ENCODE data around the gene GALNT9. TPM values are rescaled to one million over a fixed set of nuclear protein-coding genes. Genes with fewer than 3 reads are reported as not detected.
"Not testable (repeated sequence)": the region's sequence is repeated elsewhere in the genome, so short reads cannot be mapped to it uniquely, and the experiment has no call there.

GALNT9 gene
- total RNA-seq, 1 experiment from 2014 or later: 0.44 TPM

- H3K27me3 ChIP-seq (ENCODE audit: low read length): peaks cover 8% of the 10 kb centered on the region; the same call in 1 of the 2 replicates
- no peaks in the 10 kb centered on the region for H3K36me3 ChIP-seq (ENCODE audit: low read depth, low read length)
- no peak for ATAC-seq
- no TSS peak for BruUV-seq (replicated peaks)
- H3K9me2 ChIP-seq (replicated peaks; ENCODE audit: low read length): no peaks in the 10 kb centered on the region
- no peak overlapping the region for H3K4me3 ChIP-seq (ENCODE audit: low read length)
- DNase-seq: no peak
- H3F3A ChIP-seq (ENCODE audit: low read length, unreplicated experiment): no peaks in the 10 kb centered on the region
- ChIA-PET POLR2A (ENCODE audit: unreplicated experiment) (no interaction called here), CTCF (no interaction called here)
- H3K4me1 ChIP-seq (ENCODE audit: insufficient read depth, low read length): no peaks in the 10 kb centered on the region
- no peak overlapping the region for H3K4me2 ChIP-seq (ENCODE audit: low read length)
- no peak overlapping the region for H2AFZ ChIP-seq (ENCODE audit: low read length)
- H4K20me1 ChIP-seq (ENCODE audit: low read length): no peaks in the 10 kb centered on the region
- no peaks in the 10 kb centered on the region for H3K9me3 ChIP-seq (ENCODE audit: low read length)
- intact Hi-C loops (cut with micrococcal nuclease): no loop called here
- H3K9ac ChIP-seq (ENCODE audit: low read length): no peak overlapping the region
- H3K27ac ChIP-seq (ENCODE audit: low read length): no peak overlapping the region
- TF ChIP-seq CTCF (conservative IDR thresholded peaks at IDR 0.05; ENCODE audit: low read depth, low read length): no peak
- TF ChIP-seq EZH2phosphoT487 (IDR thresholded peaks at IDR 0.05; ENCODE audit: borderline replicate concordance, low read length): no peak
- no peak for TF ChIP-seq EZH2 (IDR thresholded peaks at IDR 0.05; ENCODE audit: low read length, unreplicated experiment)
- H3K79me2 ChIP-seq (ENCODE audit: low read length): no peaks in the 10 kb centered on the region
These were observed 72.7 kb downstream of the GALNT9 start for GRCh38 chr12:132256646-132257045.

- Histone ChIP-seq H4K20me1 (ENCODE audit: low read length) (no peaks in the 10 kb centered on the region), H2AFZ (ENCODE audit: low read length) (no peak overlapping the region), H3K27ac (ENCODE audit: low read length) (no peak overlapping the region), H3K9me3 (ENCODE audit: low read length) (no peaks in the 10 kb centered on the region), H3K27me3 (ENCODE audit: low read length) (peaks cover 8% of the 10 kb centered on the region; the same call in 1 of the 2 replicates), H3K4me2 (ENCODE audit: low read length) (no peak overlapping the region), H3F3A (ENCODE audit: low read length, unreplicated experiment) (no peaks in the 10 kb centered on the region), H3K4me3 (ENCODE audit: low read length) (no peak overlapping the region), H3K9ac (ENCODE audit: low read length) (no peak overlapping the region), H3K79me2 (ENCODE audit: low read length) (no peaks in the 10 kb centered on the region), H3K9me2 (replicated peaks; ENCODE audit: low read length) (no peaks in the 10 kb centered on the region), H3K36me3 (ENCODE audit: low read depth, low read length) (no peaks in the 10 kb centered on the region), H3K4me1 (ENCODE audit: insufficient read depth, low read length) (no peaks in the 10 kb centered on the region)
- DNase-seq: no peak
- no TSS peak for BruUV-seq (replicated peaks)
- intact Hi-C loops (cut with micrococcal nuclease): no loop called here
- POLR2A ChIA-PET (ENCODE audit: unreplicated experiment): no interaction called here
- CTCF ChIA-PET: no interaction called here
- TF ChIP-seq EZH2phosphoT487 (IDR thresholded peaks at IDR 0.05; ENCODE audit: borderline replicate concordance, low read length) (no peak), CTCF (conservative IDR thresholded peaks at IDR 0.05; ENCODE audit: low read depth, low read length) (no peak), EZH2 (IDR thresholded peaks at IDR 0.05; ENCODE audit: low read length, unreplicated experiment) (no peak)
- no peak for ATAC-seq
These were observed 73.7 kb downstream of the GALNT9 start for GRCh38 chr12:132255642-132256041.

GRCh38 chr12:132253698-132254480 lies 75.5 kb downstream of the GALNT9 start:
- Histone ChIP-seq H3K9ac (ENCODE audit: low read length) (no peak overlapping the region), H3F3A (ENCODE audit: low read length, unreplicated experiment) (no peaks in the 10 kb centered on the region), H4K20me1 (ENCODE audit: low read length) (no peaks in the 10 kb centered on the region), H3K36me3 (ENCODE audit: low read depth, low read length) (no peaks in the 10 kb centered on the region), H3K4me1 (ENCODE audit: insufficient read depth, low read length) (no peaks in the 10 kb centered on the region), H2AFZ (ENCODE audit: low read length) (no peak overlapping the region), H3K9me3 (ENCODE audit: low read length) (no peaks in the 10 kb centered on the region), H3K4me3 (ENCODE audit: low read length) (no peak overlapping the region), H3K4me2 (ENCODE audit: low read length) (no peak overlapping the region), H3K27me3 (ENCODE audit: low read length) (peaks cover 17% of the 10 kb centered on the region), H3K79me2 (ENCODE audit: low read length) (no peaks in the 10 kb centered on the region), H3K9me2 (replicated peaks; ENCODE audit: low read length) (no peaks in the 10 kb centered on the region), H3K27ac (ENCODE audit: low read length) (no peak overlapping the region)
- TF ChIP-seq EZH2phosphoT487 (IDR thresholded peaks at IDR 0.05; ENCODE audit: borderline replicate concordance, low read length) (no peak), CTCF (conservative IDR thresholded peaks at IDR 0.05; ENCODE audit: low read depth, low read length) (no peak), EZH2 (IDR thresholded peaks at IDR 0.05; ENCODE audit: low read length, unreplicated experiment) (no peak)
- ChIA-PET CTCF (no interaction called here), POLR2A (ENCODE audit: unreplicated experiment) (no interaction called here)
- DNase-seq (no peak), ATAC-seq (no peak)
- BruUV-seq (replicated peaks): no TSS peak
- intact Hi-C loops (cut with micrococcal nuclease): no loop called here

- peaks cover 21% of the 10 kb centered on the region for H3K27me3 ChIP-seq (ENCODE audit: low read length)
- H3K27ac ChIP-seq (ENCODE audit: low read length); H3K4me3 ChIP-seq (ENCODE audit: low read length); H3K9me3 ChIP-seq (ENCODE audit: low read length); intact Hi-C loops (cut with micrococcal nuclease); DNase-seq; H3K4me2 ChIP-seq (ENCODE audit: low read length); CTCF ChIA-PET; H3K4me1 ChIP-seq (ENCODE audit: insufficient read depth, low read length); H4K20me1 ChIP-seq (ENCODE audit: low read length); H3K9me2 ChIP-seq (replicated peaks; ENCODE audit: low read length); H3K36me3 ChIP-seq (ENCODE audit: low read depth, low read length); ATAC-seq; H3K79me2 ChIP-seq (ENCODE audit: low read length); H3F3A ChIP-seq (ENCODE audit: low read length, unreplicated experiment); H3K9ac ChIP-seq (ENCODE audit: low read length); BruUV-seq (replicated peaks); H2AFZ ChIP-seq (ENCODE audit: low read length); POLR2A ChIA-PET (ENCODE audit: unreplicated experiment): not testable (repeated sequence)
These were observed 76.4 kb downstream of the GALNT9 start for GRCh38 chr12:132252981-132253380.
